Breast epithelium (tissue), 4 donors: ENCODE measurements around the gene DACH1. TPM values are rescaled to one million over a fixed set of nuclear protein-coding genes. Genes with fewer than 3 reads are reported as not detected.

Experiments used
- DNase-seq, 2 donors: peaks; one replicate each; pipeline ENCODE4 v3.0.0-alpha.2; 2019; ENCODE audit warnings: low spot score in 2 of 2
- H3K27ac ChIP-seq, 2 donors: fragments of 200-600 bp; sonication (generic) in 1 of 2; one replicate each; pipeline ENCODE4 v1.5.1; 2016 to 2019; ENCODE audit warnings: mild to moderate bottlenecking in 1 of 2
- H3K27me3 ChIP-seq, 2 donors: fragments of 200-600 bp; sonication (generic) in 1 of 2; one replicate each; pipeline versions ENCODE4 v1.5.1 to v1.6.0; 2017 to 2019; ENCODE audit warnings: control low read depth in 1 of 2, mild to moderate bottlenecking in 1 of 2
- H3K36me3 ChIP-seq: fragments of 200-600 bp; one replicate; pipeline ENCODE4 v1.5.1; 2019
- H3K4me1 ChIP-seq, 2 donors: fragments of 200-600 bp; sonication (generic); one replicate each; pipeline ENCODE4 v1.5.1; 2016 to 2019; ENCODE audit warnings: control low read depth in 1 of 2
- H3K4me3 ChIP-seq, 3 donors: fragments of 200-600 bp; sonication (generic); 1 replicate in 2 of 3; 2 replicates in 1 of 3; pipeline ENCODE4 v1.5.1; 2016 to 2019; ENCODE audit warnings: mild to moderate bottlenecking in 3 of 3, moderate library complexity in 2 of 3
- H3K9me3 ChIP-seq, 2 donors: fragments of 200-600 bp; sonication (generic) in 1 of 2; one replicate each; pipeline ENCODE4 v1.5.1; 2016 to 2019; ENCODE audit warnings: control low read depth in 1 of 2
- CTCF ChIP-seq, 3 donors: fragments of 450-650 bp; IDR thresholded peaks; one replicate each; pipeline ENCODE4 v1.5.1; 2016 to 2017; ENCODE audit warnings: antibody characterized with exemption in 3 of 3, mild to moderate bottlenecking in 3 of 3, moderate library complexity in 3 of 3
- POLR2A ChIP-seq: fragments of 450-650 bp; IDR thresholded peaks from one replicate; pipeline ENCODE4 v1.6.1; 2016; ENCODE audit warnings: antibody characterized with exemption, mild to moderate bottlenecking, moderate library complexity
- POLR2AphosphoS5 ChIP-seq, 3 donors: sonication (generic); formaldehyde crosslinking; IDR thresholded peaks; one replicate each; pipeline ENCODE4 v1.6.1; 2017; ENCODE audit warnings: antibody characterized with exemption in 3 of 3
- intact Hi-C: fragments of 100-400 bp; cut with DNase I; formaldehyde crosslinking; loops from one replicate; pipeline ENCODE4 v1.15.1; 2023; ENCODE audit warnings: low total_unique reads
- total RNA-seq, 3 donors: library from RNA; depleted of rRNA; stranded (reverse); fragments of >200 nt; gene quantifications; one replicate each; pipeline ENCODE4 v1.1.0, GENCODE V29; 2016

DACH1 gene
- total RNA-seq, 3 donors from 2014 or later = 2.2 to 13.9 (median 11.5) TPM

GRCh38 chr13:71729441-71729840, 137.6 kb downstream of the DACH1 start:
- DNase-seq = no peak
- intact Hi-C loops = no loop called here
- H3K36me3 ChIP-seq = no peaks in the 10 kb centered on the region
- H3K4me3 ChIP-seq = no peak overlapping the region
- H3K4me1 ChIP-seq = no peaks in the 10 kb centered on the region
- H3K27me3 ChIP-seq = no peaks in the 10 kb centered on the region
- no peaks in the 10 kb centered on the region for H3K9me3 ChIP-seq
- H3K27ac ChIP-seq = no peak overlapping the region
- TF ChIP-seq POLR2A (no peak), CTCF (IDR thresholded peaks at IDR 0.05) (no peak), POLR2AphosphoS5 (IDR thresholded peaks at IDR 0.05) (no peak)

GRCh38 chr13:71727662-71728061, 139.3 kb downstream of the DACH1 start:
- DNase-seq = no peak
- Histone ChIP-seq H3K4me1 (no peaks in the 10 kb centered on the region), H3K36me3 (no peaks in the 10 kb centered on the region), H3K27me3 (no peaks in the 10 kb centered on the region), H3K9me3 (no peaks in the 10 kb centered on the region), H3K4me3 (no peak overlapping the region), H3K27ac (no peak overlapping the region)
- TF ChIP-seq POLR2A = no peak
- TF ChIP-seq CTCF (IDR thresholded peaks at IDR 0.05) = no peak
- no peak for TF ChIP-seq POLR2AphosphoS5 (IDR thresholded peaks at IDR 0.05)
- intact Hi-C loops = no loop called here

GRCh38 chr13:71727042-71727441, 140.0 kb downstream of the DACH1 start:
- TF ChIP-seq POLR2AphosphoS5 (IDR thresholded peaks at IDR 0.05) (no peak), POLR2A (no peak), CTCF (IDR thresholded peaks at IDR 0.05) (no peak)
- intact Hi-C loops = no loop called here
- Histone ChIP-seq H3K4me1 (no peaks in the 10 kb centered on the region), H3K36me3 (no peaks in the 10 kb centered on the region), H3K27ac (no peak overlapping the region), H3K27me3 (no peaks in the 10 kb centered on the region), H3K9me3 (no peaks in the 10 kb centered on the region), H3K4me3 (no peak overlapping the region)
- no peak for DNase-seq

- Histone ChIP-seq H3K36me3 (no peaks in the 10 kb centered on the region), H3K27ac (no peak overlapping the region), H3K27me3 (no peaks in the 10 kb centered on the region), H3K4me1 (no peaks in the 10 kb centered on the region), H3K4me3 (no peak overlapping the region), H3K9me3 (no peaks in the 10 kb centered on the region)
- no peak for DNase-seq
- no peak for TF ChIP-seq CTCF (IDR thresholded peaks at IDR 0.05)
- TF ChIP-seq POLR2AphosphoS5 (IDR thresholded peaks at IDR 0.05) = no peak
- TF ChIP-seq POLR2A = no peak
- intact Hi-C loops = no loop called here
Observed at GRCh38 chr13:71722206-71722605, 144.8 kb downstream of the DACH1 start.

- no peak for DNase-seq
- no peaks in the 10 kb centered on the region for H3K4me1 ChIP-seq
- H3K4me3 ChIP-seq = no peak overlapping the region
- TF ChIP-seq POLR2A (no peak), CTCF (IDR thresholded peaks at IDR 0.05) (no peak), POLR2AphosphoS5 (IDR thresholded peaks at IDR 0.05) (no peak)
- intact Hi-C loops = no loop called here
- H3K27me3 ChIP-seq = no peaks in the 10 kb centered on the region
- H3K27ac ChIP-seq = no peak overlapping the region
- H3K9me3 ChIP-seq = no peaks in the 10 kb centered on the region
- H3K36me3 ChIP-seq = no peaks in the 10 kb centered on the region
Observed at GRCh38 chr13:71721104-71721503, 145.9 kb downstream of the DACH1 start.
